Activated CD4-positive, alpha-beta T cell treated with anti-CD3 and anti-CD28 coated beads, Interleukin-2, amount 10 ng/mL, durations not matched to agents 24 days and 14 days (primary cell): ENCODE data around the gene ZNF862. TPM values are rescaled to one million over a fixed set of nuclear protein-coding genes. Genes with fewer than 3 reads are reported as not detected.
"Not testable (repeated sequence)": the region's sequence is repeated elsewhere in the genome, so short reads cannot be mapped to it uniquely, and the experiment has no call there.

Experiments
- DNase-seq: peaks from one replicate; pipeline ENCODE4 v3.0.0; 2022
- H3K27ac Mint-ChIP-seq: one replicate; pipeline ENCODE4 v1.8.0; 2022; ENCODE audit warnings: mild to moderate bottlenecking, mixed read lengths
- H3K27me3 Mint-ChIP-seq: one replicate; pipeline ENCODE4 v1.8.0; 2022; ENCODE audit warnings: mixed read lengths
- H3K36me3 Mint-ChIP-seq: one replicate; pipeline ENCODE4 v1.8.0; 2022; ENCODE audit warnings: low read depth, mild to moderate bottlenecking, mixed read lengths
- H3K4me1 Mint-ChIP-seq: one replicate; pipeline ENCODE4 v1.8.0; 2021; ENCODE audit warnings: mixed read lengths
- H3K4me3 Mint-ChIP-seq: one replicate; pipeline ENCODE4 v1.8.0; 2022; ENCODE audit warnings: mild to moderate bottlenecking, moderate library complexity, mixed read lengths
- H3K9me3 Mint-ChIP-seq: one replicate; pipeline ENCODE4 v1.8.0; 2021; ENCODE audit warnings: mixed read lengths
- intact Hi-C: fragments of 100-400 bp; cut with micrococcal nuclease; formaldehyde crosslinking; loops from one replicate; pipeline ENCODE4 v1.15.1; 2023
- total RNA-seq: library from RNA; stranded (reverse); gene quantifications from 2 replicates; pipeline ENCODE4 v1.2.3, GENCODE V29; 2022

ZNF862 gene
- total RNA-seq, 1 donor from 2014 or later, result 16.6 TPM

DNA sequence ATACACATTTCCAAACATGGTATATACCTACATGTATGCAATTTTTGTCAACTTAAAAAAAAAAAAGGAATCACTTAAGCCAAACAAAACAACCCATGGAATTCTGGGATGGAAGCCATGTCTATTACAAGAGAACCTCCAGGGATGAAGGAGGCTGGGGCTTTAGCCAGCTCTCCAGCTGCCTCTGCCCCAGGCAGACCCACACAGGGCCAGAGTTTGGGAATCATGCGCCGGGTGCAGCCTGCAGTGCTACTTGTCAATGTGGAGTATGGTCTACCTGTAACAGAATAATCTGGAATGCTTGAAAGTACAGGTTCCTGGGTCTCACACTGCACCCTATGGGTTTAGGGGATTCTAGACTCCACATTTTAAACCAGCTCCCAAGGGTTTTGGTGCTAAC lies 46.4 kb downstream of the ZNF862 start:
- H3K4me3 Mint-ChIP-seq, result no peak overlapping the region
- H3K27ac Mint-ChIP-seq, result no peak overlapping the region
- intact Hi-C loops, result loop anchor here (10.0 kb wide), 1 partner anchor 160 kb away; no protein-coding TSS in a partner anchor
- peaks cover 7% of the 10 kb centered on the region for H3K4me1 Mint-ChIP-seq
- DNase-seq, result no peak
- no peaks in the 10 kb centered on the region for H3K9me3 Mint-ChIP-seq
- H3K27me3 Mint-ChIP-seq, result no peaks in the 10 kb centered on the region
- no peaks in the 10 kb centered on the region for H3K36me3 Mint-ChIP-seq

DNA sequence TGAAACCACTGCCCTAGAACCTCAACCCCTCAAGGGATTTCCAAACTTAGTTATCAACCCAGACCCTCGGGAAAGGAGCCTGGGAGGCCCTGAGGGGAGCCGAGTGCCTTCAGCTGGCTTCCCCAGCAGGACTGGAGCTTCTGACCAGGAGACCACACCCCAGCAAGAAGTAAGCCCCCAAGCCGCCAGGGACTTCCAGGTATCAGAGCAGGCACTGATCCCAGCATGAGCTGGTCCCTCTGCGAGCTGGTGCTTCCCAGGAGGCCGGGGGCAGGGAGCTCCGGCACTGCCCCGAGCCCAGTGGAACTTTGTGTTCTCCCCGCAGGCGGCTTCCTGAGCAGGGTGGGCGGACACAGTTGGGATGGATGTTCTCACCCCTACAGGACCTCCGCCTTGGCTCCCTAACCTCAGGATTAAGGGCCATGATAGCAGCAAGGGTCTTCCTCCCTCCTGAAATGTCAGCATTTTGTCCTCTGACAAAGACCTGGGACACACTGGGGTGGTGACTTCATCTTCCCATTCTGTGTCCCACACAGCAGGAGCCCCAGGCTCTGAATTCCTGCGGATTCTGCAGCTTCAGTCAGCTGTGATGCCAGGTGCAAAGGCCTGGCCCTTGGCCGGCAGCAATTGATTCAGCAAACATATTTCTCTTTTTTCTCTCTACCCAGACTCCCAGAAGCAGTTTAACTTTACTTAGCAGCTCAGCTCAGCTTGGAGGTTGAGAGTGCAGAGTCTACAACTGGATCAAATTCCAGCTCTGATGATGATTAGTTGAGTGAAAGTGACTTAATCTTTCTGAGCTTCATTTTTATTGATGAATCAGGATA lies 47.2 kb downstream of the ZNF862 start:
- no peak overlapping the region for H3K4me3 Mint-ChIP-seq
- peaks cover 7% of the 10 kb centered on the region for H3K4me1 Mint-ChIP-seq
- H3K27me3 Mint-ChIP-seq, result no peaks in the 10 kb centered on the region
- intact Hi-C loops, result loop anchor here (10.0 kb wide), 1 partner anchor 159 kb away; no protein-coding TSS in a partner anchor
- no peak for DNase-seq
- no peaks in the 10 kb centered on the region for H3K9me3 Mint-ChIP-seq
- no peaks in the 10 kb centered on the region for H3K36me3 Mint-ChIP-seq
- no peak overlapping the region for H3K27ac Mint-ChIP-seq

DNA sequence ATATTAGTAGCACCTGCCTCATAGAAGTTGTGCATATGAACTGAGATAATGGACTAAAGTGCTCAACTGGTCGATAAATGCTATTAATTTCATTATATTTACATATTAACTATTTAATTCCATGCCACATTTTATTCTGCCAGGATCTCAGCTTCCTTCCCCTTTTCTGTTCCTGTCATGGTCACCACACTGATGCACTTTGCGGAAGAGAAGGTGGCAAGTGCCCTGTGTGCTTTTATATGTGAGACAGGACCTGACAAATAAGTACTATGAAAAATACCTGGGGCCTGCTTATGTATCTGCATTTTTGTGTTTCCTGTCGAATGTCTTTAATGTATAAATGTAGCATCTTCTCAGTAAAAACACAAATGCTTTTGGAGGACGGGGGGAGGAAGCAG lies 47.8 kb downstream of the ZNF862 start:
- Mint-ChIP-seq H3K36me3 (no peaks in the 10 kb centered on the region), H3K4me1 (peaks cover 7% of the 10 kb centered on the region), H3K4me3 (no peak overlapping the region), H3K27ac (no peak overlapping the region), H3K9me3 (no peaks in the 10 kb centered on the region), H3K27me3 (no peaks in the 10 kb centered on the region)
- intact Hi-C loops, result loop anchor here (10.0 kb wide), 1 partner anchor 159 kb away; no protein-coding TSS in a partner anchor
- DNase-seq, result no peak

DNA sequence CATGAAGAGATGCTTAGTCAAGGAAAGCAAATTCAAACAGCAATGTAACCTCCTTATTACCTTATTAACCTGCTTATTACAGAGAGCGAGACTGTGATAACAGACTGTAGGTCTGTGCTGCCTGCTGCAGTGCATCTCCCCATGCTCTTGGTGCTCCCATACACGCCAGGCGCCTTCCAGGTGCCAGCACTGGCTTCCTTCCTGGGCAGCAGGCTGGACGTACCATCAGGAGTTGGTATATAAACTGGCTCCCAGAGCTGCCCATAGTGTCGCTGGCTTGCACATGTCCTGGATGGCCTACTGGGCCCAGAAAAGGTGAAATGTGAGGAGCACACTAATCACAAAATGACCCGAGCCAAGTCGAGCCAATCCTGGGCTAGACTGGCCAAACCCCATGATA lies 49.1 kb downstream of the ZNF862 start:
- DNase-seq, result no peak
- peaks cover 1% of the 10 kb centered on the region for H3K27me3 Mint-ChIP-seq
- intact Hi-C loops, result loop anchor here (10.0 kb wide), 1 partner anchor 157 kb away; no protein-coding TSS in a partner anchor
- H3K9me3 Mint-ChIP-seq, result no peaks in the 10 kb centered on the region
- H3K36me3 Mint-ChIP-seq, result no peaks in the 10 kb centered on the region
- no peak overlapping the region for H3K4me3 Mint-ChIP-seq
- peaks cover 7% of the 10 kb centered on the region for H3K4me1 Mint-ChIP-seq
- no peak overlapping the region for H3K27ac Mint-ChIP-seq

DNA sequence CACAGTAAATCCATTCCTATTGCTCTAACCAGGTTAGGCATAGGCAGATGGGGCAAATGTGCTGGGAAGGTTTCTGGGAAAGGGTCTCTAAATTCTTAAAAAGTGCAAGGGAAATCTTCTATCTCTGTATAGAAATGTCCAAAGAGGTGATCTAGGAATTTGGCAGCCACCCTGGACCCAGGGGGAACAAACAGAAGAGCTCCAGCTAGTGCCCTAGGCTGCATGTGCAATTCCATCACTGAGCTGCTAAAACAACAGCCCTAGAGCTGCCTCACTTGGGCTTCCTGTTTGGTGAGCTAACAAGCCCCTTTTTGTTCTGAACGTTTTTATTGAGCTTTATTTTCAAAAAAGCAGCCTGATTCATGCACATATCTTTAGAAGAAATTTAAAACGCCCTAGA lies 52.5 kb downstream of the ZNF862 start:
- H3K9me3 Mint-ChIP-seq, DNase-seq, H3K27me3 Mint-ChIP-seq, intact Hi-C loops, H3K36me3 Mint-ChIP-seq, H3K4me3 Mint-ChIP-seq, H3K4me1 Mint-ChIP-seq, H3K27ac Mint-ChIP-seq: not testable (repeated sequence)

DNA sequence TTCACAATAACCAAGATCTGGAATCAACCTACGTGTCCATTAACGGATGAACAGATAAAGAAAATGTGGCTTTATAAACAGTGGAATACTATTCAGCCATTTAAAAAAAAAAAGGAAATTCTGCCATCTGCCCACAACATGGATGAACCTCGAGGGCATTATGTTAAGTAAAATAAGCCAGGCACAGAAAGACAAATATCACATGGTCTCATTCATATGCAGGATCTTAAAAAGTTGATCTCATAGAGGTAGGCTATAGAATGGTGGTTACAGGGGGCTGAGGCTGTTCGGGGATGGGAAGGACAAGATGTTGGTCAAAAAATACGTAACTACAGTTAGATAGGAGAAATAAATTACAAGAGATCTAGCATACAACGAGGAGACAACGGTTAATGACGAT lies 56.8 kb downstream of the ZNF862 start:
- intact Hi-C loops, DNase-seq, H3K4me3 Mint-ChIP-seq, H3K4me1 Mint-ChIP-seq, H3K36me3 Mint-ChIP-seq, H3K27me3 Mint-ChIP-seq, H3K9me3 Mint-ChIP-seq, H3K27ac Mint-ChIP-seq: not testable (repeated sequence)

DNA sequence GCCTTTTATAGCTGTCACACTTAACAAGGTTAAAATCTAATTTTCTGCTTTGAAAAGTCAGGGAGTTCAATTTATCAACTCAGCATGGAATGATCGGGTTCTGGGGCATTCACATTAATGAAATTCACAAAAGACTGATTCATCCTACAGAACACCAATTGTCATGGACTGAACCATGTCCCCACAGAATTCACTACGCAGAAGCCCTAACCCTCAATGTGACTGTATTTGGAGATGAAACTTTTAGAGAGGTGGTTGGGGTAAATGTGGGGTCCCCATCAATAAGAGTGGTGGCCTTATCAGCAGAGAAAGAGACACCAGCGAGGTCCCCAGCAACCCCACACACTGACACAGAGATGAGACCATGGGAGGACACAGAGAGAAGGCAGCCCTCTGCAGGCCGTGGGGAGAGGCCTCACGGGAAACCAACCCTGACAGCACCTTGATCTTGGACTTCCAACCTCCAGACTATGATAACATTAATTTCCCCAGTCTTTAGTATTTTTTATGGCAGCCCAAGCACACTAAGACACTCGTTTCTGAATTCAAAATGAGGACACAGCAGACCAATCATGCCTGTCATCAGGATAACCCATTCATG lies 69.7 kb downstream of the ZNF862 start:
- intact Hi-C loops, H3K36me3 Mint-ChIP-seq, DNase-seq, H3K4me3 Mint-ChIP-seq, H3K9me3 Mint-ChIP-seq, H3K4me1 Mint-ChIP-seq, H3K27ac Mint-ChIP-seq, H3K27me3 Mint-ChIP-seq: not testable (repeated sequence)

DNA sequence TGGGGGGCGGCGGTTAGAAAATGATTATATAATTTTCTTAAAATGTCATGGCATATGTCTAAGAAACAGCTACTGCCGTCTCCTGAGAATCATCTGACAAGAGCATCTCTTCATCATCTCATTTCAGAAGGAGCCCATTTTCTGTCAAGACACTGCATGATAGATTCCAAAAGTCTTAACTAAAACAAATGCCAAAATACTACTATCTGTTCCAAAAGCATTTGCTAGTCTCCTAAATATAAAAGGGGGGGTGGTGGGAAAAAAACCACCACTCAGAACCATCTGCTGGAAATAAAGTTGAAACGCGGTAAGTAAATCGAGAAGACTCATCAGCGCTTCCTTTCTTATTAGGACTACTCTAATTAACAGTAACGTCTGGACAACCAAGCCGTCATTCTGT lies 72.0 kb downstream of the ZNF862 start:
- H3K27me3 Mint-ChIP-seq, intact Hi-C loops, H3K4me3 Mint-ChIP-seq, H3K36me3 Mint-ChIP-seq, H3K4me1 Mint-ChIP-seq, H3K27ac Mint-ChIP-seq, DNase-seq, H3K9me3 Mint-ChIP-seq: not testable (repeated sequence)

DNA sequence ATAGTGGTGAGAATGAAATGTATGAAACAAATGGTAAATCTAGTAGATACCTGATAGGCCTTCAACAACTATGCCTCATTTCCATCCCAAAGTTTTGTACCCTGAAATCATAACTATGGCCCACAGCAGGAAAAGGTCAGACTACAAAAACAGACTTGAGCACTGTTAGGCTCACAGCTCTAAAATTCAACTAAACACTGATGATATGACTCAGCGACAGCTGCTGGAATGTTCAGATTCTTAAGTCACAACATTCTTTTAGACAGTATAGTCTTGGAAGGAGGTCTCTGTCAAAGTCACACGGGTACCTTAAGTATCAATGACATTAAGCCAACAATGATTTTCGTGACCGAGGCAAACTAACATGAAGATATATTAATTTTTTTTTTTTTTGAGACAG lies 74.0 kb downstream of the ZNF862 start:
- intact Hi-C loops, H3K27me3 Mint-ChIP-seq, H3K9me3 Mint-ChIP-seq, H3K4me3 Mint-ChIP-seq, H3K27ac Mint-ChIP-seq, DNase-seq, H3K4me1 Mint-ChIP-seq, H3K36me3 Mint-ChIP-seq: not testable (repeated sequence)

Other genes starting within 250 kb of the ZNF862 start
- gene ZNF467, start 64.8 kb upstream of the ZNF862 start, total RNA-seq, result 0.21 TPM in 1 of 2 replicates, not detected in the other
- gene ATP6V0E2, start 35.6 kb downstream of the ZNF862 start, total RNA-seq, result 43.5 and 46.7 TPM in 2 replicates